GM19043 (cell line): Measurements from ENCODE around the gene DNASE1L3.
"Not testable (repeated sequence)": the region's sequence is repeated elsewhere in the genome, so short reads cannot be mapped to it uniquely, and the experiment has no call there.

ENCODE experiments used
- ATAC-seq: cut with Tn5 transposase; IDR thresholded peaks from one replicate; pipeline ENCODE4 v1.9.1; 2021; ENCODE audit warnings: low read depth; ENCODE audit not compliant: unreplicated experiment

Gene DNASE1L3

GRCh38 chr3:58236527-58237237 lies 25.9 kb upstream of the DNASE1L3 start:
- peak; percentile 12 for ATAC-seq

GRCh38 chr3:58235970-58236369 lies 25.2 kb upstream of the DNASE1L3 start:
- ATAC-seq: no peak

- no peak for ATAC-seq
These were observed 23.8 kb upstream of the DNASE1L3 start for GRCh38 chr3:58234516-58234931.

- no peak for ATAC-seq
These were observed 20.9 kb upstream of the DNASE1L3 start for GRCh38 chr3:58231666-58232065.

GRCh38 chr3:58230876-58231552 lies 20.2 kb upstream of the DNASE1L3 start:
- ATAC-seq: no peak

GRCh38 chr3:58227933-58228332 lies 17.2 kb upstream of the DNASE1L3 start:
- not testable (repeated sequence) for ATAC-seq

- no peak for ATAC-seq
These were observed 13.1 kb upstream of the DNASE1L3 start for GRCh38 chr3:58223855-58224254.

- ATAC-seq: no peak
These were observed 11.5 kb upstream of the DNASE1L3 start for GRCh38 chr3:58222161-58222724.

- no peak for ATAC-seq
These were observed 8.1 kb upstream of the DNASE1L3 start for GRCh38 chr3:58218904-58219303.

- no peak for ATAC-seq
These were observed 6.5 kb upstream of the DNASE1L3 start for GRCh38 chr3:58217209-58217811.

- ATAC-seq: no peak
These were observed 5.9 kb upstream of the DNASE1L3 start for GRCh38 chr3:58216496-58217195.

GRCh38 chr3:58215317-58216025 lies 4.7 kb upstream of the DNASE1L3 start:
- ATAC-seq: peak; percentile 2

- peak; percentile 71 for ATAC-seq
These were observed 3.9 kb upstream of the DNASE1L3 start for GRCh38 chr3:58214484-58215316.

- no peak for ATAC-seq
These were observed 839 bp downstream of the DNASE1L3 start for GRCh38 chr3:58209933-58210332.

- no peak for ATAC-seq
These were observed 2.8 kb downstream of the DNASE1L3 start for GRCh38 chr3:58207954-58208353.

- ATAC-seq: no peak
These were observed 4.3 kb downstream of the DNASE1L3 start for GRCh38 chr3:58206406-58207011.

- no peak for ATAC-seq
These were observed 4.8 kb downstream of the DNASE1L3 start for GRCh38 chr3:58205981-58206380.

- ATAC-seq: no peak
These were observed 6.1 kb downstream of the DNASE1L3 start for GRCh38 chr3:58204720-58205119.

GRCh38 chr3:58203541-58203940 lies 7.2 kb downstream of the DNASE1L3 start:
- no peak for ATAC-seq
